ENCODE results near the gene DNAI4. TPM values are rescaled to one million over a fixed set of nuclear protein-coding genes. Genes with fewer than 3 reads are reported as not detected.

The DNAI4 gene
- polyA plus RNA-seq, 1 donor (not counting 4 experiments of a cell fraction or from before 2014, with no cell fraction given): 4.1 TPM

DNA sequence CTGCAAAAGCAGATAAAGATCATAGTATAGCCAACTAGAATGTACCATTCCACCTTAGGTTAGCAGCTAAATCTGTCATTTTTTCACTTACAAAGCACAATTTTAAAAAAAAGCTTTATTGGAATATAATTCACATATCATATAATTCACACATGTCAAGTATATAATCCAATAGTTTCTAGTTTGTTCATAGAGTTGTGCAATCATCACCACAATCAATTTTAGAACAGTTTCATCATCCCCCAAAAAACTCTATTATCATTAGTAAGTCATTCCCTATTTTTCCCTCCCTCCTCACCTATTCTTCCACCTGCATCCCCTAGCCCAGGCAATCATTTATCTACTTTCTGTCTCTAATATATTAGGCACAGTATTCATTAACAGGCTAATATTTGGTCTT, 91.5 kb downstream of the DNAI4 start:
- Histone ChIP-seq H3K9me1 (ENCODE audit: control insufficient read depth, extremely low read depth, insufficient read depth, low read length) (no peaks in the 10 kb centered on the region), H3K9ac (ENCODE audit: control insufficient read depth, extremely low read depth, insufficient read depth, low read length) (no peak overlapping the region), H3K4me1 (ENCODE audit: control insufficient read depth, extremely low read depth, insufficient read depth, low read length) (peaks cover 7% of the 10 kb centered on the region), H3K27ac (ENCODE audit: control insufficient read depth, insufficient read depth, low read length) (no peak overlapping the region), H3K4me3 (ENCODE audit: control insufficient read depth in 2 of 3, extremely low read depth in 1 of 3, insufficient read depth in 2 of 3, low read depth in 1 of 3, low read length in 3 of 3) (no peak overlapping the region), H3K36me3 (ENCODE audit: control insufficient read depth in 2 of 2, extremely low read depth in 1 of 2, insufficient read depth in 2 of 2, low read length in 2 of 2) (no peaks in the 10 kb centered on the region), H3K4me2 (ENCODE audit: control insufficient read depth, extremely low read depth, insufficient read depth, low read depth, low read length) (no peak overlapping the region), H3K27me3 (ENCODE audit: control insufficient read depth, extremely low read depth, insufficient read depth, low read length) (no peaks in the 10 kb centered on the region), H3K79me2 (ENCODE audit: control insufficient read depth, insufficient read depth, low read length) (no peaks in the 10 kb centered on the region), H4K20me1 (ENCODE audit: control insufficient read depth, extremely low read depth, insufficient read depth, low read length) (no peaks in the 10 kb centered on the region), H3K9me3 (ENCODE audit: control insufficient read depth, low read depth, low read length) (no peaks in the 10 kb centered on the region), H2AFZ (ENCODE audit: control insufficient read depth, low read length) (no peak overlapping the region)
- dilution Hi-C loops (cut with MboI; ENCODE audit: extremely low pct_ligation_motif_present, low sequenced_read_pairs): no loop called here
- no peak for DNase-seq (ENCODE audit: low read depth, low spot score)
- no peak for TF ChIP-seq EZH2 (IDR thresholded peaks at IDR 0.05; ENCODE audit: low read length)
- TF ChIP-seq, protein P1, sequence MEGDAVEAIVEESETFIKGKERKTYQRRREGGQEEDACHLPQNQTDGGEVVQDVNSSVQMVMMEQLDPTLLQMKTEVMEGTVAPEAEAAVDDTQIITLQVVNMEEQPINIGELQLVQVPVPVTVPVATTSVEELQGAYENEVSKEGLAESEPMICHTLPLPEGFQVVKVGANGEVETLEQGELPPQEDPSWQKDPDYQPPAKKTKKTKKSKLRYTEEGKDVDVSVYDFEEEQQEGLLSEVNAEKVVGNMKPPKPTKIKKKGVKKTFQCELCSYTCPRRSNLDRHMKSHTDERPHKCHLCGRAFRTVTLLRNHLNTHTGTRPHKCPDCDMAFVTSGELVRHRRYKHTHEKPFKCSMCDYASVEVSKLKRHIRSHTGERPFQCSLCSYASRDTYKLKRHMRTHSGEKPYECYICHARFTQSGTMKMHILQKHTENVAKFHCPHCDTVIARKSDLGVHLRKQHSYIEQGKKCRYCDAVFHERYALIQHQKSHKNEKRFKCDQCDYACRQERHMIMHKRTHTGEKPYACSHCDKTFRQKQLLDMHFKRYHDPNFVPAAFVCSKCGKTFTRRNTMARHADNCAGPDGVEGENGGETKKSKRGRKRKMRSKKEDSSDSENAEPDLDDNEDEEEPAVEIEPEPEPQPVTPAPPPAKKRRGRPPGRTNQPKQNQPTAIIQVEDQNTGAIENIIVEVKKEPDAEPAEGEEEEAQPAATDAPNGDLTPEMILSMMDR (optimal IDR thresholded peaks at IDR 0.05 in 1 of 3, IDR thresholded peaks at IDR 0.05 in 1 of 3, conservative IDR thresholded peaks at IDR 0.05 in 1 of 3; ENCODE audit: extremely low read depth in 1 of 3, insufficient read depth in 2 of 3, low read length in 3 of 3): no peak
- FAIRE-seq: no peak

DNA sequence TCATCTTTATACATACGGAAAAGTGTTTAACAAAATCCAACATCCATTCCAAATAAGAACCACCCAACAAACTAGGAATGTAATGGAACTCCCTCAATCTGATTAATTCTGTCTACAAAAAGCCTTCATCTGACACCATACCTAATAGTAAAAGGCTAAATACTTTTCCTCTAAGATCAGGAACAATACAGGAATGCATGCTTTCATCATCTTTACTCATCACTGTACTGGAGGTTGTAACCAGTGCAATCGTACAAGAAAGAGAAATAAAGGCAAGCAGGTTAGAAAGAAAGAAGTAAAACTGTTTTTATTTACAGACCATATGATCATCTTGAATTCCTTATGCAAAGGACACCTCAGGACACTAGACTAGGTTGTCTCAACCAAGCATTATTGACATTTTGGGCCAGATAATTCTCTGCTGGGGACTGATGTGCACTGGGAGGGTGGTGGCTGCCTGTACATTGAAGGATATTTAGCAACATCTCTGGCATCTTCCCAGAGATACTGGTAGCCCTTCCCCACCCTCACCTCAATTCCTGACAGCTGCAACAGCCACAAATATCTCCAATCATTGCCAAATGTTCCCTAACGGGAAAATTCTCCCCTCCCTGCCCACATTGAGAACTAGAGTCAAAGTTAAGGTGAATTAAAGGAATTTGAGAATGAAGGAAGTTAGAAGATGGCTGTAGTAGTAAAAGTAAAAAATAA, 93.0 kb downstream of the DNAI4 start:
- Histone ChIP-seq H2AFZ (ENCODE audit: control insufficient read depth, low read length) (peak overlapping the region; percentile 22), H3K27me3 (ENCODE audit: control insufficient read depth, extremely low read depth, insufficient read depth, low read length) (no peaks in the 10 kb centered on the region), H3K4me3 (ENCODE audit: control insufficient read depth in 2 of 3, extremely low read depth in 1 of 3, insufficient read depth in 2 of 3, low read depth in 1 of 3, low read length in 3 of 3) (no peak overlapping the region), H3K36me3 (ENCODE audit: control insufficient read depth in 2 of 2, extremely low read depth in 1 of 2, insufficient read depth in 2 of 2, low read length in 2 of 2) (no peaks in the 10 kb centered on the region), H3K27ac (ENCODE audit: control insufficient read depth, insufficient read depth, low read length) (no peak overlapping the region), H3K4me2 (ENCODE audit: control insufficient read depth, extremely low read depth, insufficient read depth, low read depth, low read length) (no peak overlapping the region), H3K9ac (ENCODE audit: control insufficient read depth, extremely low read depth, insufficient read depth, low read length) (no peak overlapping the region), H3K79me2 (ENCODE audit: control insufficient read depth, insufficient read depth, low read length) (no peaks in the 10 kb centered on the region), H4K20me1 (ENCODE audit: control insufficient read depth, extremely low read depth, insufficient read depth, low read length) (no peaks in the 10 kb centered on the region), H3K9me3 (ENCODE audit: control insufficient read depth, low read depth, low read length) (no peaks in the 10 kb centered on the region), H3K9me1 (ENCODE audit: control insufficient read depth, extremely low read depth, insufficient read depth, low read length) (no peaks in the 10 kb centered on the region), H3K4me1 (ENCODE audit: control insufficient read depth, extremely low read depth, insufficient read depth, low read length) (peaks cover 7% of the 10 kb centered on the region)
- TF ChIP-seq EZH2 (IDR thresholded peaks at IDR 0.05; ENCODE audit: low read length): no peak
- TF ChIP-seq, protein P1 (optimal IDR thresholded peaks at IDR 0.05 in 1 of 3, IDR thresholded peaks at IDR 0.05 in 1 of 3, conservative IDR thresholded peaks at IDR 0.05 in 1 of 3; ENCODE audit: extremely low read depth in 1 of 3, insufficient read depth in 2 of 3, low read length in 3 of 3): no peak
- DNase-seq (ENCODE audit: low read depth, low spot score): no peak
- no peak for FAIRE-seq
- dilution Hi-C loops (cut with MboI; ENCODE audit: extremely low pct_ligation_motif_present, low sequenced_read_pairs): no loop called here
